ENCODE results near the gene EDDM3A.
"Not testable (repeated sequence)": the region's sequence is repeated elsewhere in the genome, so short reads cannot be mapped to it uniquely, and the experiment has no call there.

EDDM3A gene

DNA sequence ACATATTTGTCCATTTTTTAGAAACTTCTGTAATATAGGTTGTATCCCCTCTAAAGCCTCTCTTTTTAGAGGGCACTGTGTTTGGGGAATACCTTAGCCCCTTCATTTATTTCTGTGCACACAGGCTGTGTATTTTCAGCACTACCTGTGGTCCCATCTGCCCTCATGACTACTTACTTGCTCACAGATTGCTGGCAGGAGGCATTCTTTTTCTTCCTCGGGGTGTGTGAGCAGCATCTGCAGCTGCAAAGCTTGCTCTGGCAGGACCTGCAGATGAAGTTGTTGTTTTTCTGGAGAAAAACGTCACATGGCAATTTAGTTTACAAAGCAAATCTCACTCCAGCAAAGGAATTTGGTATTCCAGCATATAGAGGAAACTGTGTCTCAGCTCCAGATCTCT is 32.8 kb upstream of the EDDM3A start:
- Histone ChIP-seq H3K9me3 (ENCODE audit: low read length) (no peaks in the 10 kb centered on the region), H3K27me3 (ENCODE audit: control insufficient read depth in 1 of 2, insufficient read depth in 2 of 2, low read length in 2 of 2) (no peaks in the 10 kb centered on the region), H3K27ac (ENCODE audit: low read depth, low read length) (no peak overlapping the region), H3K9ac (ENCODE audit: low read length) (no peak overlapping the region), H3K36me3 (ENCODE audit: insufficient read depth, low read length) (no peaks in the 10 kb centered on the region), H3K4me3 (ENCODE audit: low read depth in 1 of 2, low read length in 2 of 2) (no peak overlapping the region), H3K4me1 (ENCODE audit: insufficient read depth, low read length) (no peaks in the 10 kb centered on the region)

DNA sequence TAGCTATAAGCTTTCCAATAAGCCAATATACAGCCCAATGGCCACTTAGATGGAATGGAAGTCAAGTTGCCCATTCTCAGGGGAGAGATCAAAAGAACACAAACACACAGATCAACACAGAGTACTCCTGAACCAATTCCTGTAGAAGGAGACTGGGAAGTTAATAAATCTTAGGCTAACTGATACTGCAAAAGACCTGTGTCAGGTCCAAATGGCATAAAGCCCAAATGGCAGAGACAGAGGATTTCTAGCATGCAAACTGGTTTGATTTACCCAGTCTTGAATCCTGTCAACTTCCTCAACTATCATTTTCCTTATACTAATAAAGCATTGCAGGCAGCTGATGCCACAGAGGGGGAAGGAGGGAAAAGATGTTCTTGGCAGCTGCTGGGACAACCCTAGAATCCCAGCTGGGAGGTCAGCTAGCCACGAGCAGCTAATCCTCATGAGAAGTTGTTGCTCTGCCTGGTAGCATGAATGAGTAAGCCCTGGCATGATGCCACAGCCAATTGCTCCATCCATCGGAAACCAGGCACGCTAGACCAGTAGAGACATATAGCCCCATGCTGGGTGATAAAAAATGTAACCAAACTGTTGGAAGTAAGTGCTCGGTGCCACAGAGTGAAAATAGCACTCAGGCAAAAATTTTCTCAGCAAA is 31.0 kb upstream of the EDDM3A start:
- Histone ChIP-seq H3K36me3 (ENCODE audit: insufficient read depth, low read length) (no peaks in the 10 kb centered on the region), H3K4me1 (ENCODE audit: insufficient read depth, low read length) (no peaks in the 10 kb centered on the region), H3K27me3 (ENCODE audit: control insufficient read depth in 1 of 2, insufficient read depth in 2 of 2, low read length in 2 of 2) (no peaks in the 10 kb centered on the region), H3K27ac (ENCODE audit: low read depth, low read length) (no peak overlapping the region), H3K4me3 (ENCODE audit: low read depth in 1 of 2, low read length in 2 of 2) (no peak overlapping the region), H3K9me3 (ENCODE audit: low read length) (no peaks in the 10 kb centered on the region), H3K9ac (ENCODE audit: low read length) (no peak overlapping the region)

DNA sequence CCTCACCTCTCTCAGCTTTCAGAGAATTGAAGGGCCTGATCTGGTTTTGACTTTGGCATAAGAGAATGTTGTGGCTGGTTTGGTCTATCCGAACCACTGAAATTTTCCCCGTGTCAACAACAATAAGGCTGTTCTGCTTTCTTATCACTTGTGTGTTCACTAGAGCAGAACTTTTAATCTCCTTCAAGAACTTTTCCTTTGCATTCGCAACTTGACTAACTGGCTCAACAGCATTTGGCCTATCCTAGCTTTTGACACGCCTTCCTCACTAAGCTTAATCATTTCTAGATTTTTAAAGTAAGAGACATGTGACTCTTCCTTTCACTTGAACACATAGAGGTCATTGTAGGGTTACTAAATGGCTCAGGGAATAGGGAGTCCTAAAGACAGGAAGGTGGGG is 25.9 kb upstream of the EDDM3A start:
- peaks cover 3 to 6% of the 10 kb centered on the region in 2 donors for H3K27me3 ChIP-seq (ENCODE audit: control insufficient read depth in 1 of 2, insufficient read depth in 2 of 2, low read length in 2 of 2)
- H3K9ac ChIP-seq (ENCODE audit: low read length): no peak overlapping the region
- H3K36me3 ChIP-seq (ENCODE audit: insufficient read depth, low read length): no peaks in the 10 kb centered on the region
- H3K4me3 ChIP-seq (ENCODE audit: low read depth in 1 of 2, low read length in 2 of 2): no peak overlapping the region
- H3K9me3 ChIP-seq (ENCODE audit: low read length): no peaks in the 10 kb centered on the region
- H3K27ac ChIP-seq (ENCODE audit: low read depth, low read length): no peak overlapping the region
- no peaks in the 10 kb centered on the region for H3K4me1 ChIP-seq (ENCODE audit: insufficient read depth, low read length)

DNA sequence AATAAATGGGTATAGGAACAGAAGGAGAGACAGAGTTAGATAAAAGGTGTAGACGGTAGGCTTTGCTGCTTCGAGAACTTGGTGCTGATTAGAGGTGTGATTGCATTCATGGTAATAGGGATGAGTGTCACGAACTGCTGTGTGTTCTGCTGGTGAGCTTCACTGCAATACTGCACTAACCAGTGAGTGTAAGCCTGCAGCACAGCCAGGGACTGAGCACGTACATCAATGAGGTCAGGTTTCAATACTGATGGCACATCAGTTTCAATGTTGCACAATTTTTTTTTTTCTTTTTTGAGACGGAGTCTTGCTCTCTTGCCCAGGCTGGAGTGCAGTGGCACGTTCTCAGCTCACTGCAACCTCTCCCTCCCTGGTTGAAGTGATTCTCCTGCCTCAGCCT is 24.9 kb upstream of the EDDM3A start:
- Histone ChIP-seq H3K36me3 (ENCODE audit: insufficient read depth, low read length) (no peaks in the 10 kb centered on the region), H3K9ac (ENCODE audit: low read length) (no peak overlapping the region), H3K27ac (ENCODE audit: low read depth, low read length) (no peak overlapping the region), H3K4me3 (ENCODE audit: low read depth in 1 of 2, low read length in 2 of 2) (no peak overlapping the region), H3K4me1 (ENCODE audit: insufficient read depth, low read length) (no peaks in the 10 kb centered on the region), H3K9me3 (ENCODE audit: low read length) (no peaks in the 10 kb centered on the region), H3K27me3 (ENCODE audit: control insufficient read depth in 1 of 2, insufficient read depth in 2 of 2, low read length in 2 of 2) (peaks cover 6 to 7% of the 10 kb centered on the region in 2 donors)

DNA sequence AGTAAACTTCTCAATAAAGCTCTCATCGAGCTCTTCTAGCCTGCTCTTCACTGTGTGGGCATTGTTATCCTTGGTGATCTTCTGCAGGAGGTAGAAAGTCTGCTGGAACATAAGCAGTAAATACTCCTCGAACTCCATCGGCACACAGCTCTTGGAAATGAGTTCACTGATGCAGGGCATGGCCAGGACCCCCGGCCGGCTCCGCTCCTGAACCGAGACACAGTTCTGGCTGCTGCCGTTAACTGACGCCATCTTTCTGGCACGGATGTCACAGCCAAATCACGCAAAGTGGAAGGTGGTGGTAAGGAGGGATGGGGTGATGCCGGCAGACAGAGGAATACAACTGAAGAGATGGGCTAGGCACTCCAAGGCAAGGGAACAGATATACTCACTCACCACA is 23.7 kb upstream of the EDDM3A start:
- Histone ChIP-seq H3K9me3 (ENCODE audit: low read length) (no peaks in the 10 kb centered on the region), H3K9ac (ENCODE audit: low read length) (no peak overlapping the region), H3K27me3 (ENCODE audit: control insufficient read depth in 1 of 2, insufficient read depth in 2 of 2, low read length in 2 of 2) (peaks cover 6 to 7% of the 10 kb centered on the region in 2 donors), H3K27ac (ENCODE audit: low read depth, low read length) (no peak overlapping the region), H3K4me1 (ENCODE audit: insufficient read depth, low read length) (no peaks in the 10 kb centered on the region), H3K4me3 (ENCODE audit: low read depth in 1 of 2, low read length in 2 of 2) (no peak overlapping the region), H3K36me3 (ENCODE audit: insufficient read depth, low read length) (no peaks in the 10 kb centered on the region)

DNA sequence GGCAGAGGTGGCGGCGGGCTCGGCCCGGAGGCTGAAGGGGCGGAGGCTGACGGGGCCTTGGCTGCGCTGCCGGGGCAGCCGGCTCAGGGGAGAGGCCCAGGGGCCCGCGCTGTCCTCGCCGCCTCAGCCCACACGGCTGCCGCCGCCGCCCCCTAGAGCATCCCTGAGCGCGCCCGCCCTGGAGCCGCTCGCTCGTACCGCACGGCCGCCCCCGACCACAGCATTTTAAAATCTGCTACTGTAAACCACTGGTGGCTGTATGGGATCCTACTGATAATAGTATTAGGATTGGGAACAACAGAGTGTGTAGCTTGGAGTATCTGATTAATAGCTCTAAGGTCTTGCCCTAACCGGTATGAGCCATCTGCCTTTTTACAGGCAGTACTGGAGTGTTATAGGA is 22.2 kb upstream of the EDDM3A start:
- Histone ChIP-seq H3K27me3 (ENCODE audit: control insufficient read depth in 1 of 2, insufficient read depth in 2 of 2, low read length in 2 of 2) (peaks cover 6 to 7% of the 10 kb centered on the region in 2 donors), H3K9ac (ENCODE audit: low read length) (no peak overlapping the region), H3K4me3 (ENCODE audit: low read depth in 1 of 2, low read length in 2 of 2) (no peak overlapping the region), H3K9me3 (ENCODE audit: low read length) (no peaks in the 10 kb centered on the region), H3K36me3 (ENCODE audit: insufficient read depth, low read length) (no peaks in the 10 kb centered on the region), H3K4me1 (ENCODE audit: insufficient read depth, low read length) (no peaks in the 10 kb centered on the region), H3K27ac (ENCODE audit: low read depth, low read length) (no peak overlapping the region)

DNA sequence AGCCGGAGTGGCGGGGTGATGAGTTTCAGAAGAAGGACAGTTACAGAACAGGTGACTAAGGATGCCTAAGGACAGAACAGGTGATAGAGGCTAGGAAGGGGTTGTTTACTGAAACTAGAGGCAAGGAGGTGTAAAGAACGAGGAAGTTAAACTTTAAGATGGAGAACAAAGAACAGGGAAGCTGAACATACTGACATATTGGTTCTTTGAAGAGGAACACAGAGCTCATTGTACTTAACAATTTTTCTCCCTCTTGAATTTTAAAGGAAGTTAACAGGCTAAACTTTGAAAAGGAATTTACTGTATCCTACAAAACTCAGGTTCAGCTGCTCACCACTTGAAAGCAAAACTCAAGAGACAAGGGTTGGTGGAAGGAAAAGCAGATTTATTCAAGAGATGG is 19.6 kb upstream of the EDDM3A start:
- H3K27me3 ChIP-seq (ENCODE audit: control insufficient read depth in 1 of 2, insufficient read depth in 2 of 2, low read length in 2 of 2); H3K4me3 ChIP-seq (ENCODE audit: low read depth in 1 of 2, low read length in 2 of 2); H3K27ac ChIP-seq (ENCODE audit: low read depth, low read length); H3K9ac ChIP-seq (ENCODE audit: low read length); H3K4me1 ChIP-seq (ENCODE audit: insufficient read depth, low read length); H3K9me3 ChIP-seq (ENCODE audit: low read length); H3K36me3 ChIP-seq (ENCODE audit: insufficient read depth, low read length): not testable (repeated sequence)

DNA sequence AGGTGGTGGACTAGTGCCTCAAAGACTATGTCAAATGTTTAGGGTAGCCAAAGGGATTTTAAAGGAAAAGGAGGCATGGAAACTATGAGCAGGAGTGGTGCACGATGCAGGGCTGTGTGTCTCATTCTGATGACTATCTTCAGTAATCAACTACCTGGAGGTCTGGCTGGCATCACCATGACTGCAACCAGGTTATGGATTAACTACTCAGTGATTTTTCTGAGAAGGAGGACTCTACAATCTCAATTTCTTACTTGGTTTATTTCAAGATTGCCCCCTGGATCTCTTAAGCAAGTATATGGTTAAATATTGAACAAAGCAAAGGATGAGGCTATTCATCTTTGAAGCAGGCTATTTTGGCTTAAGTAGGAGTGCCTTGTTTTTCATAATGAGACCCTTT is 19.2 kb upstream of the EDDM3A start:
- Histone ChIP-seq H3K4me1 (ENCODE audit: insufficient read depth, low read length) (no peaks in the 10 kb centered on the region), H3K27me3 (ENCODE audit: control insufficient read depth in 1 of 2, insufficient read depth in 2 of 2, low read length in 2 of 2) (peaks cover 6 to 7% of the 10 kb centered on the region in 2 donors), H3K9me3 (ENCODE audit: low read length) (no peaks in the 10 kb centered on the region), H3K27ac (ENCODE audit: low read depth, low read length) (no peak overlapping the region), H3K36me3 (ENCODE audit: insufficient read depth, low read length) (no peaks in the 10 kb centered on the region), H3K9ac (ENCODE audit: low read length) (no peak overlapping the region), H3K4me3 (ENCODE audit: low read depth in 1 of 2, low read length in 2 of 2) (no peak overlapping the region)

DNA sequence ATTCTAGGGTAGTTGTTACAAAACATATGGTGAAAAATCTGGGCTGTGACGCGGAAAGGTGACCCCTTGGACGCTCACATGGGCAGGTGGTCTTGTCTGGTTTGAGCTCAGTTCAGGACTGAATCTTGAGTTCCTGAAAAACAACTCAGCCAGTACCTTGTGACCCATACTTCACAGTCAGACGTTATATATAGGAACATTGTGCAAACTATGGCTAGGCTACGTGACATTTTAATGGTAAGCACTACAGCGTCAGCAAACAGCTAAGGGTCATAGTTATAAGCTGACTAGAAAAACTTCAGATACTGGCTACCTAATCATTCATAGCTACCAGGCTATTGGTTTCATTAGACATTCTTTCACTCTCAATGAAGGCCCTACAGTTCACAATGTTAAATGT is 14.8 kb upstream of the EDDM3A start:
- H3K36me3 ChIP-seq (ENCODE audit: insufficient read depth, low read length): no peaks in the 10 kb centered on the region
- no peak overlapping the region for H3K9ac ChIP-seq (ENCODE audit: low read length)
- H3K4me3 ChIP-seq (ENCODE audit: low read depth in 1 of 2, low read length in 2 of 2): no peak overlapping the region
- peaks cover 5% of the 10 kb centered on the region for H3K4me1 ChIP-seq (ENCODE audit: insufficient read depth, low read length)
- H3K9me3 ChIP-seq (ENCODE audit: low read length): no peaks in the 10 kb centered on the region
- no peaks in the 10 kb centered on the region for H3K27me3 ChIP-seq (ENCODE audit: control insufficient read depth in 1 of 2, insufficient read depth in 2 of 2, low read length in 2 of 2)
- H3K27ac ChIP-seq (ENCODE audit: low read depth, low read length): no peak overlapping the region

DNA sequence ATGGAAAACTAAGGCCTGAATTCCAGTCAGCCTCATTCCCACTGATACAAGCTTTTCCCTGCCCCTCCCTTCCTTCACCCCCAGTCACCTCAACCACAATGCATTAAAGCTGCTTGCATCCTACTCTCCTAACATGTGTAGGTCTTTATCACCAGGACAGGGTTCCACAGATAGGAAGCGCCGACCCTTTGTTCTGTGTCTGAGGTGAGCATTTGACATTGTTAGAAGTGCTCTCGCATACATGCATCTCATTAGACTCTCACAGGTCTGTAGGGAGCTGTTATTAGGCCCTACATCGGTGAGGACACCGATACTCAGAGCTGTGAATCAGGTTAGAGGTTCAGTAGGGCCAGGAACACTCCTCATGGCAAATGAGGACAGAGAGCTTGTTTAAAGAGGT is 13.2 kb upstream of the EDDM3A start:
- H3K36me3 ChIP-seq (ENCODE audit: insufficient read depth, low read length): no peaks in the 10 kb centered on the region
- H3K27me3 ChIP-seq (ENCODE audit: control insufficient read depth in 1 of 2, insufficient read depth in 2 of 2, low read length in 2 of 2): no peaks in the 10 kb centered on the region
- H3K9ac ChIP-seq (ENCODE audit: low read length): no peak overlapping the region
- no peak overlapping the region for H3K27ac ChIP-seq (ENCODE audit: low read depth, low read length)
- H3K4me1 ChIP-seq (ENCODE audit: insufficient read depth, low read length): peaks cover 5% of the 10 kb centered on the region
- no peaks in the 10 kb centered on the region for H3K9me3 ChIP-seq (ENCODE audit: low read length)
- H3K4me3 ChIP-seq (ENCODE audit: low read depth in 1 of 2, low read length in 2 of 2): no peak overlapping the region

DNA sequence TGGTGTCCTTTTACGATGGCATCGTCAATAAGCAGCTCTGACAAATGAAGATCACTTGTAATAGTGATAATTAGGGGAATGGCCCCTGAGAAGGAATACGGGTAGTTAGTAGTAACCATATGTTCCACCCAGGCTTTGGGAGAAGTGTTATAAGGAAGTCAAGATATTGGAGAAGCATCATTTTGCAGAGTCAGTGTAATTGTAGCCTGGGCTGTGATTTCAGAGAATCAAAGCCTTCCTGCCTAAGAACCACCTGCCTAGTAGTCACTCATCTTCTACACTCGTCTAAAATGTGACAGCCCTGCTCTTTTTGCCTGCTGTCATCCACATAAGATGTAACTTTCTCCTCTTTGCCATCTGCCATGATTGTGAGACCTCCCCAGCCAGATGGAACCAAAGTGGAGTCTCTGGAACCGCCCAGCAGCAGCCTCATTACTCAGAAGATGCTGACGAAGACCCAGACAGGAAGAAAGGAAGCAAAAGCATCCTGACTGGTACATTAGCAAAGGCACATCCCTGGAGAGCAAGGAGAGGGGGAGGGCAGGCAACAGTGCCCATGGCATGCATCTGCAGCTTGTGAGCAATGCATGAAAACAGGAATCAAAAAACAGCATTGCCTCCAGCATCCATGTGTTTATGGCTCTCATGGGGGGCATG is 12.6 kb upstream of the EDDM3A start:
- H3K4me1 ChIP-seq (ENCODE audit: insufficient read depth, low read length): peaks cover 5% of the 10 kb centered on the region
- H3K27ac ChIP-seq (ENCODE audit: low read depth, low read length): no peak overlapping the region
- no peak overlapping the region for H3K4me3 ChIP-seq (ENCODE audit: low read depth in 1 of 2, low read length in 2 of 2)
- no peaks in the 10 kb centered on the region for H3K9me3 ChIP-seq (ENCODE audit: low read length)
- H3K27me3 ChIP-seq (ENCODE audit: control insufficient read depth in 1 of 2, insufficient read depth in 2 of 2, low read length in 2 of 2): no peaks in the 10 kb centered on the region
- no peak overlapping the region for H3K9ac ChIP-seq (ENCODE audit: low read length)
- H3K36me3 ChIP-seq (ENCODE audit: insufficient read depth, low read length): no peaks in the 10 kb centered on the region
